ENCODE results near the gene L1CAM. TPM values are rescaled to one million over a fixed set of nuclear protein-coding genes. Genes with fewer than 3 reads are reported as not detected.

Gene L1CAM
- total and polyA plus RNA-seq, 11 donors, result 0.99 to 11.0 (median 2.4) TPM

- WGBS, 4 donors, result 3 to 35% (median 13%) methylated on average over 10 to 100 of the region's 102 CpGs
- Histone ChIP-seq H3K9me3 (no peaks in the 10 kb centered on the region), H3K27me3 (peaks cover 0 to 71% (median 0%) of the 10 kb centered on the region in 9 donors), H3K4me3 (peak overlapping the region in 7 of 12 donors; percentile 26 to 59 (median 51)), H3K4me1 (peaks cover 0 to 23% (median 0%) of the 10 kb centered on the region in 12 donors), H3K36me3 (no peaks in the 10 kb centered on the region), H3K27ac (no peak overlapping the region)
- DNase-seq, result no peak
- TF ChIP-seq POLR2A (IDR thresholded peaks at IDR 0.05), result no peak
- TF ChIP-seq CTCF (IDR thresholded peaks at IDR 0.05), result no peak
- intact Hi-C loops (cut with DNase I), result loop anchor here in 2 of 10 donors (10.0 kb wide), 1 partner anchor 74 kb away; the partner anchor contains the start of gene AVPR2 (in 2 of the 2)
- no peak for ATAC-seq
These were observed 55.1 kb downstream of the L1CAM start for GRCh38 chrX:153830640-153831428.

- peak within 1 kb of the TSS in 1 of 12 donors; percentile 68 for H3K27ac ChIP-seq
- no peak for DNase-seq
- H3K4me1 ChIP-seq, result peaks cover 0 to 23% (median 0%) of the 10 kb centered on the region in 12 donors
- TF ChIP-seq POLR2A (IDR thresholded peaks at IDR 0.05) (no peak), CTCF (IDR thresholded peaks at IDR 0.05) (no peak)
- WGBS, 4 donors, result 1 to 40% (median 16%) methylated on average over 24 to 97 of the region's 97 CpGs
- H3K27me3 ChIP-seq, result peaks cover 0 to 79% (median 0%) of the 10 kb centered on the region in 9 donors
- H3K36me3 ChIP-seq, result no peaks in the 10 kb centered on the region
- intact Hi-C loops (cut with DNase I), result loop anchor here in 3 of 10 donors (5.0 to 10.0 kb wide), 3 partner anchors 57 to 75 kb away; partner anchors contain the start of genes AVPR2 (in 3 of the 3) and L1CAM (in 1 of the 3)
- H3K9me3 ChIP-seq, result no peaks in the 10 kb centered on the region
- peak within 1 kb of the TSS; percentile 19 to 59 (median 49) for H3K4me3 ChIP-seq
- peak in 1 of 4 donors; percentile 28 for ATAC-seq
These were observed 56.0 kb downstream of the L1CAM start, which contains the start of gene PDZD4 for GRCh38 chrX:153829799-153830639. Gene PDZD4, minus strand, starts transcription at chrX:153830544. Its CDS starts 246 bp downstream, at chrX:153830298.

GRCh38 chrX:153829549-153829798, 56.5 kb downstream of the L1CAM start:
- peak in 1 of 4 donors; percentile 38 for ATAC-seq
- peak overlapping the region in 1 of 12 donors; percentile 68 for H3K27ac ChIP-seq
- TF ChIP-seq POLR2A (IDR thresholded peaks at IDR 0.05) (no peak), CTCF (IDR thresholded peaks at IDR 0.05) (no peak)
- peaks cover 0 to 81% (median 0%) of the 10 kb centered on the region in 9 donors for H3K27me3 ChIP-seq
- WGBS, 4 donors, result 1 to 52% (median 12%) methylated on average over 5 to 27 of the region's 27 CpGs
- H3K4me3 ChIP-seq, result peak overlapping the region; percentile 19 to 59 (median 49)
- peaks cover 0 to 23% (median 0%) of the 10 kb centered on the region in 12 donors for H3K4me1 ChIP-seq
- DNase-seq, result no peak
- H3K36me3 ChIP-seq, result no peaks in the 10 kb centered on the region
- H3K9me3 ChIP-seq, result no peaks in the 10 kb centered on the region
- intact Hi-C loops (cut with DNase I), result loop anchor here in 1 of 10 donors (5.0 kb wide), 2 partner anchors 58 to 73 kb away; partner anchors contain the start of genes AVPR2 and L1CAM
